22Rv1 (cell line): ENCODE data around the gene SDK2.

Experiments
- ZFX ChIP-seq: fragments of 450-650 bp; IDR thresholded peaks from 2 replicates; pipeline ENCODE4 v1.6.1; 2017; ENCODE audit warnings: antibody characterized with exemption, borderline replicate concordance
- TF ChIP-seq, protein P1 (sequence below): fragments of 450-650 bp; IDR thresholded peaks from 2 replicates; pipeline ENCODE4 v1.5.1; 2017; ENCODE audit warnings: mild to moderate bottlenecking

GRCh38 chr17:73489333-73489732 lies 154.9 kb downstream of the SDK2 start:
- TF ChIP-seq, protein P1, sequence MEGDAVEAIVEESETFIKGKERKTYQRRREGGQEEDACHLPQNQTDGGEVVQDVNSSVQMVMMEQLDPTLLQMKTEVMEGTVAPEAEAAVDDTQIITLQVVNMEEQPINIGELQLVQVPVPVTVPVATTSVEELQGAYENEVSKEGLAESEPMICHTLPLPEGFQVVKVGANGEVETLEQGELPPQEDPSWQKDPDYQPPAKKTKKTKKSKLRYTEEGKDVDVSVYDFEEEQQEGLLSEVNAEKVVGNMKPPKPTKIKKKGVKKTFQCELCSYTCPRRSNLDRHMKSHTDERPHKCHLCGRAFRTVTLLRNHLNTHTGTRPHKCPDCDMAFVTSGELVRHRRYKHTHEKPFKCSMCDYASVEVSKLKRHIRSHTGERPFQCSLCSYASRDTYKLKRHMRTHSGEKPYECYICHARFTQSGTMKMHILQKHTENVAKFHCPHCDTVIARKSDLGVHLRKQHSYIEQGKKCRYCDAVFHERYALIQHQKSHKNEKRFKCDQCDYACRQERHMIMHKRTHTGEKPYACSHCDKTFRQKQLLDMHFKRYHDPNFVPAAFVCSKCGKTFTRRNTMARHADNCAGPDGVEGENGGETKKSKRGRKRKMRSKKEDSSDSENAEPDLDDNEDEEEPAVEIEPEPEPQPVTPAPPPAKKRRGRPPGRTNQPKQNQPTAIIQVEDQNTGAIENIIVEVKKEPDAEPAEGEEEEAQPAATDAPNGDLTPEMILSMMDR, result no peak
- TF ChIP-seq ZFX, result no peak
